H1 (cell line): ENCODE measurements around the gene RABEP1. TPM values are rescaled to one million over a fixed set of nuclear protein-coding genes. Genes with fewer than 3 reads are reported as not detected.

Experiments used
- CTCF ChIA-PET: fragments of 300-600 bp; sonication (Branson Sonifier 250); formaldehyde crosslinking; loops from one replicate; lab custom pipeline; 2021; ENCODE audit not compliant: partially characterized antibody; lab: Charles Lee
- POLR2A ChIA-PET: fragments of 300-600 bp; sonication (Branson Sonifier 250); formaldehyde crosslinking; loops from one replicate; lab custom pipeline; 2021; ENCODE audit warnings: inconsistent platforms; ENCODE audit not compliant: partially characterized antibody; lab: Charles Lee
- DNase-seq, 2 experiments: peaks; one replicate each; pipeline versions ENCODE4 v3.0.0 to v3.0.0-alpha.2; 2010 to 2022; ENCODE audit warnings: low spot score in 2 of 2, low read depth in 1 of 2, mixed read lengths in 1 of 2
- FAIRE-seq: peaks from 2 replicates; lab custom pipeline; 2011; peaks lifted over from hg19 to GRCh38; lab: Jason Lieb, UNC
- H2AFZ ChIP-seq: 2 replicates; pipeline ENCODE4 v1.8.1; 2012; ENCODE audit warnings: low read length, inconsistent platforms
- H2AK5ac ChIP-seq: 2 replicates; pipeline ENCODE4 v1.6.1; 2013; ENCODE audit warnings: low read depth, low read length
- H2BK120ac ChIP-seq: replicated peaks from 2 replicates; pipeline ENCODE3; 2013; ENCODE audit warnings: low read depth, low read length, inconsistent platforms
- H2BK12ac ChIP-seq: 2 replicates; pipeline ENCODE4 v1.6.1; 2013; ENCODE audit warnings: low read depth, low read length
- H2BK15ac ChIP-seq: 2 replicates; pipeline ENCODE4 v1.6.1; 2013; ENCODE audit warnings: low read length
- H2BK20ac ChIP-seq: 2 replicates; pipeline ENCODE4 v1.6.1; 2013; ENCODE audit warnings: low read length
- H2BK5ac ChIP-seq: 2 replicates; pipeline ENCODE4 v1.6.1; 2013; ENCODE audit warnings: low read depth, low read length
- H3K14ac ChIP-seq: 2 replicates; pipeline ENCODE4 v1.6.1; 2013; ENCODE audit warnings: inconsistent platforms; ENCODE audit not compliant: insufficient read length
- H3K18ac ChIP-seq: 2 replicates; pipeline ENCODE4 v1.6.1; 2013; ENCODE audit warnings: low read length; ENCODE audit errors: extremely low read depth
- H3K23ac ChIP-seq: 2 replicates; pipeline ENCODE4 v1.6.1; 2013; ENCODE audit warnings: inconsistent platforms; ENCODE audit not compliant: insufficient read length
- H3K23me2 ChIP-seq: 2 replicates; pipeline ENCODE4 v1.6.1; 2013; ENCODE audit warnings: low read depth, low read length
- H3K27ac ChIP-seq: 2 replicates; pipeline ENCODE4 v1.6.1; 2011; ENCODE audit warnings: low read depth, low read length, inconsistent platforms
- H3K27me3 ChIP-seq, 4 experiments: replicated peaks in 1 of 4; 1 replicate in 1 of 4; 2 replicates in 3 of 4; pipeline versions ENCODE4 v1.6.1 to v1.8.1; 2011 to 2013; ENCODE audit warnings: low read length in 3 of 4, mild to moderate bottlenecking in 3 of 4, inconsistent platforms in 2 of 4, mixed read lengths in 2 of 4, moderate library complexity in 1 of 4; ENCODE audit not compliant: control insufficient read depth in 3 of 4, insufficient read depth in 3 of 4; ENCODE audit errors: extremely low read depth in 1 of 4
- H3K36me3 ChIP-seq, 4 experiments: 2 replicates each; pipeline versions ENCODE4 v1.6.1 to v1.8.1; 2011 to 2013; ENCODE audit warnings: mild to moderate bottlenecking in 4 of 4, low read length in 3 of 4, moderate library complexity in 2 of 4, control low read depth in 1 of 4, inconsistent platforms in 1 of 4; ENCODE audit not compliant: insufficient read depth in 4 of 4, control insufficient read depth in 2 of 4
- H3K4ac ChIP-seq: replicated peaks from 2 replicates; pipeline ENCODE3; 2013; ENCODE audit warnings: low read length, low read depth, mixed read lengths, inconsistent platforms; ENCODE audit not compliant: insufficient read length
- H3K4me1 ChIP-seq, 4 experiments: replicated peaks in 1 of 4; 1 replicate in 1 of 4; 2 replicates in 3 of 4; pipeline versions ENCODE4 v1.6.1 to v1.8.1; 2011 to 2013; ENCODE audit warnings: low read length in 3 of 4, inconsistent platforms in 2 of 4, mixed read lengths in 1 of 4; ENCODE audit not compliant: insufficient read depth in 4 of 4, control insufficient read depth in 3 of 4
- H3K4me2 ChIP-seq, 2 experiments: 2 replicates each; pipeline versions ENCODE4 v1.6.1 to v1.8.1; 2011 to 2013; ENCODE audit warnings: low read depth in 2 of 2, low read length in 2 of 2, control low read depth in 1 of 2, inconsistent platforms in 1 of 2, mild to moderate bottlenecking in 1 of 2; ENCODE audit not compliant: insufficient read depth in 1 of 2
- H3K4me3 ChIP-seq, 4 experiments: fragments of 200-600, 300-600 bp in 1 of 4; sonication (generic), shearing (Covaris generic), sonication (Bioruptor Twin) in 1 of 4; 2 replicates each; pipeline versions ENCODE4 v1.5.1 to v1.8.1; 2011 to 2016; ENCODE audit warnings: low read length in 4 of 4, low read depth in 3 of 4, control low read depth in 2 of 4, inconsistent platforms in 2 of 4, mild to moderate bottlenecking in 2 of 4, mixed read lengths in 1 of 4, moderate library complexity in 1 of 4; ENCODE audit not compliant: insufficient read depth in 2 of 4; ENCODE audit errors: extremely low read depth in 1 of 4
- H3K56ac ChIP-seq: replicated peaks from 2 replicates; pipeline ENCODE3; 2013; ENCODE audit warnings: low read depth, mild to moderate bottlenecking, mixed read lengths, low read length, inconsistent platforms; ENCODE audit not compliant: insufficient read length
- H3K79me1 ChIP-seq: 2 replicates; pipeline ENCODE4 v1.6.1; 2013; ENCODE audit warnings: low read depth, low read length, control low read depth
- H3K79me2 ChIP-seq, 2 experiments: 2 replicates each; pipeline versions ENCODE4 v1.6.1 to v1.8.1; 2012 to 2013; ENCODE audit warnings: low read length in 2 of 2, mild to moderate bottlenecking in 2 of 2, inconsistent platforms in 1 of 2; ENCODE audit not compliant: insufficient read depth in 2 of 2, control insufficient read depth in 1 of 2
- H3K9ac ChIP-seq, 4 experiments: replicated peaks in 1 of 4; 1 replicate in 1 of 4; 2 replicates in 3 of 4; pipeline versions ENCODE4 v1.6.1 to v1.8.1; 2011 to 2013; ENCODE audit warnings: low read depth in 3 of 4, low read length in 3 of 4, control low read depth in 2 of 4, mild to moderate bottlenecking in 2 of 4, moderate library complexity in 2 of 4, inconsistent platforms in 1 of 4; ENCODE audit errors: extremely low read depth in 1 of 4
- H3K9me3 ChIP-seq, 2 experiments: 2 replicates each; pipeline versions ENCODE4 v1.6.1 to v1.8.1; 2012 to 2013; ENCODE audit warnings: mild to moderate bottlenecking in 2 of 2, moderate library complexity in 2 of 2, control low read depth in 1 of 2, inconsistent platforms in 1 of 2, low read depth in 1 of 2, low read length in 1 of 2, mixed read lengths in 1 of 2; ENCODE audit not compliant: insufficient read depth in 2 of 2
- H4K20me1 ChIP-seq, 2 experiments: replicated peaks in 1 of 2; 2 replicates each; pipeline versions ENCODE3 to v1.8.1; 2011 to 2013; ENCODE audit warnings: inconsistent platforms in 2 of 2, low read length in 2 of 2, mild to moderate bottlenecking in 1 of 2; ENCODE audit not compliant: insufficient read depth in 2 of 2, control insufficient read depth in 1 of 2
- H4K5ac ChIP-seq: 2 replicates; pipeline ENCODE4 v1.6.1; 2013; ENCODE audit warnings: low read length, low read depth, mixed read lengths, inconsistent platforms; ENCODE audit not compliant: insufficient read length
- H4K8ac ChIP-seq: 2 replicates; pipeline ENCODE4 v1.8.0; 2013; ENCODE audit warnings: mild to moderate bottlenecking, moderate library complexity, low read length, inconsistent platforms; ENCODE audit not compliant: insufficient read depth; ENCODE audit errors: extremely low read depth
- H4K91ac ChIP-seq: replicated peaks from 2 replicates; pipeline ENCODE3; 2013; ENCODE audit warnings: low read length, mixed read lengths, inconsistent platforms; ENCODE audit not compliant: insufficient read length
- CBX5 ChIP-seq: fragments of 300-800, 300-1000 bp; sonication (generic); IDR thresholded peaks from 2 replicates; pipeline ENCODE4 v1.7.1; 2016; ENCODE audit warnings: antibody characterized with exemption, low read length, low read depth
- CTBP2 ChIP-seq: IDR thresholded peaks from 2 replicates; pipeline ENCODE4 v1.7.0; 2011; ENCODE audit warnings: borderline replicate concordance, mild to moderate bottlenecking, moderate library complexity, mixed read lengths, low read length; ENCODE audit not compliant: insufficient read depth, insufficient read length
- EP300 ChIP-seq, 2 experiments: IDR thresholded peaks; 1 replicate in 1 of 2; 2 replicates in 1 of 2; pipeline ENCODE4 v1.6.1; 2011 to 2012; ENCODE audit warnings: low read depth in 2 of 2, low read length in 2 of 2, mild to moderate bottlenecking in 2 of 2, borderline replicate concordance in 1 of 2, inconsistent platforms in 1 of 2, moderate library complexity in 1 of 2
- FOSL1 ChIP-seq: IDR thresholded peaks from 2 replicates; pipeline ENCODE4 v1.6.1; 2011; ENCODE audit warnings: mild to moderate bottlenecking, low read depth, low read length, moderate library complexity; ENCODE audit not compliant: insufficient read depth
- GABPA ChIP-seq: IDR thresholded peaks from 2 replicates; pipeline ENCODE4 v1.6.1; 2011; ENCODE audit warnings: mild to moderate bottlenecking, low read length, moderate library complexity, borderline replicate concordance; ENCODE audit not compliant: insufficient read depth
- GTF2F1 ChIP-seq: IDR thresholded peaks from 2 replicates; pipeline ENCODE4 v1.6.1; 2012; ENCODE audit warnings: low read depth, low read length, improper control_type of control experiment, borderline replicate concordance
- JUND ChIP-seq: IDR thresholded peaks from 2 replicates; pipeline ENCODE4 v1.6.1; 2011; ENCODE audit warnings: mild to moderate bottlenecking, improper control_type of control experiment, low read length
- KDM4A ChIP-seq: IDR thresholded peaks from one replicate; pipeline ENCODE4 v1.7.1; 2012; ENCODE audit warnings: low read depth, mild to moderate bottlenecking, moderate library complexity, low read length, inconsistent platforms; ENCODE audit not compliant: severe bottlenecking
- NANOG ChIP-seq: IDR thresholded peaks from 2 replicates; pipeline ENCODE4 v1.6.1; 2011; ENCODE audit warnings: low read length, low read depth, mild to moderate bottlenecking, inconsistent platforms; ENCODE audit not compliant: insufficient read depth, poor library complexity, severe bottlenecking
- RXRA ChIP-seq: IDR thresholded peaks from 2 replicates; pipeline ENCODE4 v1.6.1; 2011; ENCODE audit warnings: low read depth, mild to moderate bottlenecking, low read length, moderate library complexity; ENCODE audit not compliant: insufficient read depth
- SIRT6 ChIP-seq: IDR thresholded peaks from one replicate; pipeline ENCODE4 v1.7.1; 2012; ENCODE audit warnings: low read length, inconsistent platforms
- SP2 ChIP-seq: IDR thresholded peaks from 2 replicates; pipeline ENCODE4 v1.6.1; 2012; ENCODE audit warnings: mild to moderate bottlenecking, low read length, inconsistent platforms
- TAF1 ChIP-seq: IDR thresholded peaks from 2 replicates; pipeline ENCODE4 v1.6.1; 2011; ENCODE audit warnings: mild to moderate bottlenecking, low read depth, low read length
- YY1 ChIP-seq: IDR thresholded peaks from 2 replicates; pipeline ENCODE4 v1.6.1; 2011; ENCODE audit warnings: low read depth, mild to moderate bottlenecking, low read length
- WGBS, 2 experiments: shearing (Covaris generic) in 1 of 2; methylation state at CpG; one replicate each; pipeline versions ENCODE4 v1.1.6 to v1.1.7; 2013 to 2015; ENCODE audit warnings: low lambda C conversion rate in 2 of 2, mixed read lengths in 2 of 2, inconsistent platforms in 1 of 2, low coverage in 1 of 2, missing lambda C conversion rate in 1 of 2; ENCODE audit not compliant: insufficient replicate concordance in 2 of 2, insufficient coverage in 1 of 2, insufficient read length in 1 of 2; ENCODE audit errors: extremely low coverage in 1 of 2, missing lambda C conversion rate in 1 of 2; 5-methylcytosine and 5-hydroxymethylcytosine counted together
- polyA plus RNA-seq, 7 experiments: library from polyadenylated mRNA; depleted of rRNA in 3 of 7; stranded (reverse) in 5 of 7; unstranded in 2 of 7; fragments of >200 nt in 5 of 7; fragments of 200-250 nt in 2 of 7; gene quantifications; 1 replicate in 5 of 7; 2 replicates in 1 of 7; 4 replicates in 1 of 7; pipeline versions ENCODE4 v1.2.1 to v1.2.3, GENCODE V29; 2011 to 2013; ENCODE audit warnings: missing spikeins in 2 of 7, mixed read lengths in 2 of 7
- total RNA-seq: library from RNA; stranded (reverse); fragmentation: NEBNext Ultra II Directional; extraction: Animal tissue kit (Norgen Biotek cat#: 25700); gene quantifications from 2 replicates; pipeline ENCODE4 v1.2.1, GENCODE V29; 2021

Gene RABEP1
- total and polyA plus RNA-seq, 2 of the 8 experiments (the other 6 are each of a cell fraction or from before 2014, with no cell fraction given): 8.5 to 52.3 TPM

DNA sequence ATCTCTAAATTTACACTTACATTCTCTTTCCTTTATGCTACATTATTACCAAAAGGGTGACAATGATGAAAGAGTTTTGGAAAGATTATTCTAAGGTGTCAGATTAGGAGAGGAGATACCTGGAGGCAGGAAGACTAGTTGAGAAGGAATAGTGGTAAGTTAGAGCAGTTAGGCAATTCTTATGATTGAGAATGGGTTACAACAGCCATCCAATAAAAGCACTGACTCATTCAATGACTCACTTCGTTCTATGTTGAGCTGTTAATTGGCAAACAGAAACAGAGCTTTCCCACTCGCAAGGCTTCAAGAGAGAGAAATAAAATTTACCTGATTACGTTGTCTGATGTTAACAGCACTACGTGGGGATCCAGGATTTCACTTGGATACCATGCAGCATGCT is 131.6 kb downstream of the RABEP1 start:
- Histone ChIP-seq H2BK20ac (no peak overlapping the region), H3K9ac (no peak overlapping the region), H3K18ac (no peak overlapping the region), H3K56ac (no peak overlapping the region), H3K4me2 (no peak overlapping the region), H4K8ac (no peak overlapping the region), H4K5ac (no peak overlapping the region), H3K4ac (no peak overlapping the region), H2BK120ac (no peak overlapping the region), H3K79me2 (peaks cover 10 to 46% of the 10 kb centered on the region in 2 experiments), H3K23me2 (no peaks in the 10 kb centered on the region), H4K91ac (no peak overlapping the region), H2BK12ac (no peak overlapping the region), H3K27ac (no peak overlapping the region), H2BK15ac (no peak overlapping the region), H3K4me3 (no peak overlapping the region), H3K9me3 (no peaks in the 10 kb centered on the region), H2BK5ac (no peak overlapping the region), H3K14ac (no peak overlapping the region), H3K36me3 (peaks cover 15 to 79% (median 44%) of the 10 kb centered on the region in 4 experiments), H2AK5ac (no peak overlapping the region), H2AFZ (no peak overlapping the region), H3K23ac (no peak overlapping the region), H3K4me1 (no peaks in the 10 kb centered on the region), H4K20me1 (peaks cover 5 to 10% of the 10 kb centered on the region in 2 experiments), H3K27me3 (no peaks in the 10 kb centered on the region), H3K79me1 (no peaks in the 10 kb centered on the region; the same call in 1 of the 2 replicates)
- TF ChIP-seq TAF1 (no peak), CBX5 (no peak), KDM4A (no peak), NANOG (no peak), RXRA (no peak), SP2 (no peak), GTF2F1 (no peak), GABPA (no peak), CTBP2 (no peak), SIRT6 (no peak), JUND (no peak), EP300 (IDR thresholded peaks at IDR 0.05; ENCODE audit: borderline replicate concordance in 1 of 2, low read depth in 2 of 2, low read length in 2 of 2) (no peak), FOSL1 (no peak), YY1 (no peak)
- DNase-seq (no peak), FAIRE-seq (no peak)
- 97% methylated on average over 4 of the region's 4 CpGs; no CpG with 5 or more reads in 1 of the 2 experiments for WGBS, 2 experiments
- ChIA-PET POLR2A (interaction anchor here (1.2 to 11.3 kb wide), 5 partner anchors 8 to 54 kb away, joined by 3 to 225 read pairs (median 6); partner anchors contain the start of gene C1QBP), CTCF (interaction anchor here (1.0 to 1.4 kb wide), 4 partner anchors 24 to 64 kb away, joined by 3 to 5 read pairs (median 4); partner anchors contain the start of gene C1QBP)
